ENCODE results near the gene ELMO1. TPM values are rescaled to one million over a fixed set of nuclear protein-coding genes. Genes with fewer than 3 reads are reported as not detected.

Gene ELMO1
- total RNA-seq, 1 donor from 2014 or later = 151 TPM

DNA sequence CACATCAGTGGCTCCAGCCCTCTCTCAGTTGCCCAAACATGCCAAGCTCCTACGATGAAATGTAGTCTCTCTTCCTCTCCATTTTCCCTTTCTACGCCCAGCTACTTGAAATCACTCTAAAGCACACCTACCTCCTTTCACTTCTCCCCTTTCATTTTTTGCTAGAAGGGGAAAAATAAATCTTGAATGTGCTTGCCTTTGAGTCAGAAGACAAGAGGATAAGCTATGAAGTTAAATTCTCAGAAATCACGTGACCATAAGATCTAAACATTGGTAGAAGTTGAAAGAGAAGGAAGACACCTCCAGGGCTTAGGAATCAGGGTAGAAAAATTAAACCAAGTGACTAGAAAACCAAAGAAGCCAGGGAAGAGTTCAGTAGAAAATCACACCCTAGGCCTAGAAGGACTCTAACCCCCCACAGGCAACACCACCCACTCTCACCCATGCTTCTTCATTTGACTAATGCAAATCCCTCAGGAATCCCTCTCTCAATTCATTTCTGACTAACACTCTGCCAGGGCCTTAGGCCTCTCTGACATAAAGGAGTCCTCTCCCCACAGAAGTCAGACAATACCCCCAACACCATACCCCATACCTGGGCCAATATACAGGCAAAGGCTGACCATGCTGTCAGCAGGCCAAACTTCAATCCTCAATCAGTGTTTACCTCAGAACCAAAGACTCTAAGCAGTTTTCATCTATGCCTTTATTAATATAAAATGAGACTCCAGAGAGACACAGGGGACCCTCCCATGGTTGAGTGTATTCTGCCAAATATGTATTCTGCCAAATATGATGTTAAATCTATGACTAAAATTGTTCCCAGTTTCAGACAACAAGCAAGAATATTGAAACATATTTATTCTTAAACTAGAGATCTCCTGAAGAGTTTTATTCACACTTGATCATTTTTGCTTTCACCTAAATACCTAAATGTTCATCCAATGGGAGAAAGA is 84.8 kb downstream of the ELMO1 start:
- peaks cover 9% of the 10 kb centered on the region for H3K27me3 Mint-ChIP-seq (ENCODE audit: unreplicated experiment)
- H3K36me3 Mint-ChIP-seq (ENCODE audit: low read depth, unreplicated experiment) = peaks cover 18% of the 10 kb centered on the region
- DNase-seq (ENCODE audit: low spot score) = no peak
- no peaks in the 10 kb centered on the region for H3K9me3 Mint-ChIP-seq (ENCODE audit: unreplicated experiment)
- H3K4me1 Mint-ChIP-seq (ENCODE audit: unreplicated experiment) = peaks cover 60% of the 10 kb centered on the region
- TF ChIP-seq, protein P1, sequence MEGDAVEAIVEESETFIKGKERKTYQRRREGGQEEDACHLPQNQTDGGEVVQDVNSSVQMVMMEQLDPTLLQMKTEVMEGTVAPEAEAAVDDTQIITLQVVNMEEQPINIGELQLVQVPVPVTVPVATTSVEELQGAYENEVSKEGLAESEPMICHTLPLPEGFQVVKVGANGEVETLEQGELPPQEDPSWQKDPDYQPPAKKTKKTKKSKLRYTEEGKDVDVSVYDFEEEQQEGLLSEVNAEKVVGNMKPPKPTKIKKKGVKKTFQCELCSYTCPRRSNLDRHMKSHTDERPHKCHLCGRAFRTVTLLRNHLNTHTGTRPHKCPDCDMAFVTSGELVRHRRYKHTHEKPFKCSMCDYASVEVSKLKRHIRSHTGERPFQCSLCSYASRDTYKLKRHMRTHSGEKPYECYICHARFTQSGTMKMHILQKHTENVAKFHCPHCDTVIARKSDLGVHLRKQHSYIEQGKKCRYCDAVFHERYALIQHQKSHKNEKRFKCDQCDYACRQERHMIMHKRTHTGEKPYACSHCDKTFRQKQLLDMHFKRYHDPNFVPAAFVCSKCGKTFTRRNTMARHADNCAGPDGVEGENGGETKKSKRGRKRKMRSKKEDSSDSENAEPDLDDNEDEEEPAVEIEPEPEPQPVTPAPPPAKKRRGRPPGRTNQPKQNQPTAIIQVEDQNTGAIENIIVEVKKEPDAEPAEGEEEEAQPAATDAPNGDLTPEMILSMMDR (IDR thresholded peaks at IDR 0.05; ENCODE audit: unreplicated experiment) = no peak
- H3K27ac Mint-ChIP-seq (ENCODE audit: unreplicated experiment) = peak overlapping the region; percentile 40
- peak overlapping the region; percentile 48 for H3K4me3 Mint-ChIP-seq (ENCODE audit: unreplicated experiment)

DNA sequence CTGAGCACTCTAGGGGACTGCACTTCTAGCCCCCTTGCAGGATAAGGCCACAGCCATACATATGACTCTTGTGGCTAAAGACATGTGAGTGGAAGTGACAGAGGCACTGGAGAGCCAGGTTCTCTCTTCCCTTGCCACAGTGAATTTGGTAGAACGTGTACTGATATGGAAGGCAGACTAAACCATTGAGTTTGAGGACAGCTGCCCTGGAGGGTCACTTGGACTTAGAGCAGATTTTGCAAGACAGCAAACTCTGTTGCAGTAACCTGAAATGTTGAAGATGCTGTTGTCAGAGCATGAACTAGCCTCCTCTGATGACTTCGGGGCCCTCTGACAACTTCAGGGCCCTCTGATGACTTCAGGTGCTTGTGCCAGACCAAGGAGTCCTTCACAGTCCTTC is 85.9 kb downstream of the ELMO1 start:
- peak overlapping the region; percentile 40 for H3K27ac Mint-ChIP-seq (ENCODE audit: unreplicated experiment)
- H3K27me3 Mint-ChIP-seq (ENCODE audit: unreplicated experiment) = peaks cover 9% of the 10 kb centered on the region
- H3K4me1 Mint-ChIP-seq (ENCODE audit: unreplicated experiment) = peaks cover 67% of the 10 kb centered on the region
- no peak for DNase-seq (ENCODE audit: low spot score)
- H3K9me3 Mint-ChIP-seq (ENCODE audit: unreplicated experiment) = no peaks in the 10 kb centered on the region
- H3K4me3 Mint-ChIP-seq (ENCODE audit: unreplicated experiment) = peak overlapping the region; percentile 48
- TF ChIP-seq, protein P1 (IDR thresholded peaks at IDR 0.05; ENCODE audit: unreplicated experiment) = no peak
- peaks cover 22% of the 10 kb centered on the region for H3K36me3 Mint-ChIP-seq (ENCODE audit: low read depth, unreplicated experiment)

DNA sequence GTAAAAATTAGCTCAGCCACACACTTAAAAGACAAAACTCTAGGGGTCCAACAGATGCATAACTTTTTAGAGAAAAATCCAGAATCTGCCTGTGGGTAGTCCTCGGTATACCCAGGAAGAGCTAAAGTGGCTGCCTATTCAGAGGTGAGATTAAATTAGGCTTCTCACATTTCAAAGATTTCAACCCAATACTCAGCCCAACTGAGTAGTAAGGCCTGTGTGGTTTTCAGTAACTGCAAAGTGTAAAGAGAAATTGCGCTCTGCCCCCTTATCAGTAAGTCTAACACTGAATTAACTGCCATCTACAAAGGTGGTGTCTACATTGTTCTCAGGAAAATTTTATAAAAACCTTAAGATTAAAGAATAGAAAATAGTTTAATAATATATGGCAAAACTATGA is 88.2 kb downstream of the ELMO1 start:
- H3K36me3 Mint-ChIP-seq (ENCODE audit: low read depth, unreplicated experiment) = peaks cover 11% of the 10 kb centered on the region

DNA sequence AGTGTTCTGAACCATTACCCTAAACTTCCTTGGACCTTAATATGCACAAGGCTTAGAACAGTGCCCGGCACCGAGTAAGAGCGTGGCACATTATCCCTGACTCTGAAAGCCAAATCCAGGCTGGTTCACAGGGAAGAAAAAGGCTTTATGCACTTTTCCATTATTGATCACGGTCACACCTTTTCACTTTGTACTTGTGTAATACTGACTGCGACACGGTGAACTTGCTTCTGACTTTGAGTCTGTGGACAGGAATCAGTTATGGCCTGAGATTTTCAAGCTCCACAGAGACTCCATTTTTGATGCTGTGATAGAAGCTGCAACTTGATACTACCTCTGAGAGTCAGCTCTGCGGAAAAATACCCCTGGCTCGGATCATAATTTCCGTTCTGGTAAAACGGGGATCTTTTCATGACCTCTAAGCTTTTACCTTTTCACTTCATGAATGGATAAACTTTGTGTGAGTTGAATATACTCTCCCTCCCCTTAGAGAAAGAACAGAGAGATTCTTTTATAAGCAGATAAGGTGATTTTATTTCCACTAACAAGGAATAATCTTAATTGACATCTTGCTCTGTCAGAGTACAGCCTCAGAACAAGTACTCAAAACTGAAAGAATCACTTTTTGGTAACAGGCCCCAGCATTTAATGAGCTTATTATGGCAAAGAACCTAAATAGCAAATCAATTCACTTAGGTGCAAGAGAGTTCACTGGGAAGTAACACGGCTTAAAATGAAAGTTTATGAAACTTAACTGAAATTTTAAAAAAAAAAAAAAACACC is 88.8 kb downstream of the ELMO1 start:
- Mint-ChIP-seq H3K27ac (ENCODE audit: unreplicated experiment) (no peak overlapping the region), H3K4me3 (ENCODE audit: unreplicated experiment) (no peak overlapping the region), H3K27me3 (ENCODE audit: unreplicated experiment) (peaks cover 10% of the 10 kb centered on the region), H3K36me3 (ENCODE audit: low read depth, unreplicated experiment) (peaks cover 11% of the 10 kb centered on the region), H3K9me3 (ENCODE audit: unreplicated experiment) (no peaks in the 10 kb centered on the region), H3K4me1 (ENCODE audit: unreplicated experiment) (peaks cover 68% of the 10 kb centered on the region)
- TF ChIP-seq, protein P1 (IDR thresholded peaks at IDR 0.05; ENCODE audit: unreplicated experiment) = no peak
- DNase-seq (ENCODE audit: low spot score) = no peak

More for the DNA sequence above, 88.2 kb downstream of the ELMO1 start:
- Mint-ChIP-seq H3K27me3 (ENCODE audit: unreplicated experiment) (peaks cover 9% of the 10 kb centered on the region), H3K4me3 (ENCODE audit: unreplicated experiment) (no peak overlapping the region), H3K4me1 (ENCODE audit: unreplicated experiment) (peaks cover 68% of the 10 kb centered on the region), H3K9me3 (ENCODE audit: unreplicated experiment) (no peaks in the 10 kb centered on the region), H3K27ac (ENCODE audit: unreplicated experiment) (no peak overlapping the region)
- TF ChIP-seq, protein P1 (IDR thresholded peaks at IDR 0.05; ENCODE audit: unreplicated experiment) = no peak
- DNase-seq (ENCODE audit: low spot score) = no peak

Measured in endothelial cell (in vitro differentiated cells).